Left lung (tissue), 10 donors: ENCODE results near the gene BANK1. TPM values are rescaled to one million over a fixed set of nuclear protein-coding genes. Genes with fewer than 3 reads are reported as not detected.

Source experiments
- ATAC-seq: fragments of 200-7000 bp; cut with Tn5 transposase; one replicate; pipeline ENCODE4 v1.9.1; 2020; ENCODE audit warnings: moderate library complexity
- DNase-seq, 4 donors: peaks; one replicate each; pipeline ENCODE4 v3.0.0-alpha.2; 2013 to 2020
- H3K27ac ChIP-seq, 2 donors: fragments of 200-600 bp; sonication (generic) in 1 of 2; one replicate each; pipeline versions ENCODE4 v1.5.0 to v1.8.0; 2020 to 2021
- H3K27me3 ChIP-seq, 2 donors: fragments of 200-600 bp; sonication (generic) in 1 of 2; one replicate each; pipeline versions ENCODE4 v1.5.0 to v1.8.0; 2020 to 2021
- H3K36me3 ChIP-seq, 2 donors: fragments of 200-600 bp; sonication (generic) in 1 of 2; one replicate each; pipeline versions ENCODE4 v1.5.0 to v1.8.0; 2020 to 2021
- H3K4me1 ChIP-seq, 2 donors: fragments of 200-600 bp; one replicate each; pipeline ENCODE4 v1.8.0; 2021
- H3K4me3 ChIP-seq, 2 donors: fragments of 200-600 bp; sonication (generic) in 1 of 2; one replicate each; pipeline versions ENCODE4 v1.5.0 to v1.8.0; 2020 to 2021; ENCODE audit warnings: mild to moderate bottlenecking in 1 of 2
- H3K9me3 ChIP-seq, 2 donors: fragments of 200-600 bp; sonication (generic) in 1 of 2; one replicate each; pipeline versions ENCODE4 v1.5.0 to v1.8.0; 2020 to 2021
- intact Hi-C, 2 donors: fragments of 100-400 bp; cut with DNase I; formaldehyde crosslinking; loops; one replicate each; pipeline versions ENCODE4 v1.11.2 to v1.14.2; 2022
- polyA plus RNA-seq, 6 donors: library from polyadenylated mRNA; unstranded; fragments of 120-200 nt; gene quantifications; one replicate each; pipeline ENCODE4 v1.2.1, GENCODE V29; 2013; ENCODE audit not compliant: insufficient read length in 6 of 6
- total RNA-seq, 2 donors: library from RNA; stranded (reverse); fragmentation: NEBNext Ultra II Directional; extraction: Animal tissue kit (Norgen Biotek cat#: 25700); gene quantifications; one replicate each; pipeline ENCODE4 v1.2.1, GENCODE V29; 2021
- TF ChIP-seq, protein P1 (sequence below), 2 donors: fragments of 200-600 bp; sonication (generic) in 1 of 2; IDR thresholded peaks; one replicate each; pipeline versions ENCODE4 v1.5.0 to v1.8.0; 2021; ENCODE audit warnings: antibody characterized with exemption in 2 of 2
- donor health status: DM: no; HTN: yes; CAD: no.
- donor health status: DM: no; HTN: no; CAD: no.

BANK1 gene
- total and polyA plus RNA-seq, 8 donors = 1.7 to 11.1 (median 2.4) TPM

DNA sequence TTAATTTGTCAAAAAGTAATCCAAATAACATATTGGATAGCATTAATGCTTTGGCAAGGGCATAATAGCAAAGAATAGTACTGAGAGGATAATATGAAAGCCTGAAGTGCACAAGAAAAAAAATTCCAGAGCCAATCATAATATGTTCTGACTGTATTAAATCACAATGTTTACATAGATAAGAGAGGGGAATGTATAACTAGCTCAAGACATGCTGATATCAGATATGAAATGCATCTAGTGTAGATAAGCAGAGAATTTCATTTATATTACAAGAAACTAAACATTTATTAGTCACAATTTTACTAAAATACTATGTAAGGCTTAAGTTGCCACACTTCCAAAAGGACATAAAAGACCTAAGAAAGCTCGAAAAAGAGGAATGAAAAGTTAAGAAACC, 193.3 kb downstream of the BANK1 start:
- no peaks in the 10 kb centered on the region for H3K9me3 ChIP-seq
- TF ChIP-seq, protein P1, sequence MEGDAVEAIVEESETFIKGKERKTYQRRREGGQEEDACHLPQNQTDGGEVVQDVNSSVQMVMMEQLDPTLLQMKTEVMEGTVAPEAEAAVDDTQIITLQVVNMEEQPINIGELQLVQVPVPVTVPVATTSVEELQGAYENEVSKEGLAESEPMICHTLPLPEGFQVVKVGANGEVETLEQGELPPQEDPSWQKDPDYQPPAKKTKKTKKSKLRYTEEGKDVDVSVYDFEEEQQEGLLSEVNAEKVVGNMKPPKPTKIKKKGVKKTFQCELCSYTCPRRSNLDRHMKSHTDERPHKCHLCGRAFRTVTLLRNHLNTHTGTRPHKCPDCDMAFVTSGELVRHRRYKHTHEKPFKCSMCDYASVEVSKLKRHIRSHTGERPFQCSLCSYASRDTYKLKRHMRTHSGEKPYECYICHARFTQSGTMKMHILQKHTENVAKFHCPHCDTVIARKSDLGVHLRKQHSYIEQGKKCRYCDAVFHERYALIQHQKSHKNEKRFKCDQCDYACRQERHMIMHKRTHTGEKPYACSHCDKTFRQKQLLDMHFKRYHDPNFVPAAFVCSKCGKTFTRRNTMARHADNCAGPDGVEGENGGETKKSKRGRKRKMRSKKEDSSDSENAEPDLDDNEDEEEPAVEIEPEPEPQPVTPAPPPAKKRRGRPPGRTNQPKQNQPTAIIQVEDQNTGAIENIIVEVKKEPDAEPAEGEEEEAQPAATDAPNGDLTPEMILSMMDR (IDR thresholded peaks at IDR 0.05) = no peak
- DNase-seq = no peak

DNA sequence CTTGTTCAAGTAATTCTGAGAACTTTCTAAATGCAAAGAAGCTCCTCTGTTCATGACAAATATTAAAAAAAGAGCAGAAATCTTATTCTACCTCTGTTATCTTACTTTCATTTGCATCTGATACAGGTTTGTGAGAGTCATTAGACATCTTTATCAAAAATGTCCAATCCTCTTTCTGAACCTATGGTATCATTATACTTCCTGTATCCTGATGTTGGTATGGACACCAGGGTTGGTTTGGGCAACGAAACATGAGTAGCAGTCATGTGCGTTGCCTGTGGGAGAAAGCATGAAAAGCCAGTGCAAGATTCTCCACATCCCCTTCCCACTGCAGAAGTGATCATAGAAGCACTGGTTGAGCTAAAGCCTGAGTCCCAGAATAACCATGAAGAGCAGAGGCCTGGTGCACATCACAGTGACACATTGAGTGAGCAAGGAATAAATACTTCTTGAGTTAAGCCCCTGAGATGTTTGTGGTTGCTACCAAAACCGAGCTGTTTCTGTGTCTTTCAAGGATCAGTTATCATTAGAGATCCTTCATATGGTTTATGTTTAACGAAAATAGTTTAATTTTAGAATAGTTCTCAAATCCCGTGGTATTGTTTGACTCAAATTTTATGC, 197.2 kb downstream of the BANK1 start:
- H3K27ac ChIP-seq = no peak overlapping the region
- TF ChIP-seq, protein P1 (IDR thresholded peaks at IDR 0.05) = no peak
- no peak for DNase-seq
- no peaks in the 10 kb centered on the region for H3K36me3 ChIP-seq
- no peak overlapping the region for H3K4me3 ChIP-seq
- H3K4me1 ChIP-seq = no peaks in the 10 kb centered on the region
- H3K9me3 ChIP-seq = no peaks in the 10 kb centered on the region
- no peaks in the 10 kb centered on the region for H3K27me3 ChIP-seq
- intact Hi-C loops = no loop called here
- ATAC-seq = no peak

More for the DNA sequence above, 193.3 kb downstream of the BANK1 start:
- peaks cover 0 to 3% of the 10 kb centered on the region in 2 donors for H3K27me3 ChIP-seq
- H3K4me1 ChIP-seq = no peaks in the 10 kb centered on the region
- intact Hi-C loops = no loop called here
- ATAC-seq = no peak
- H3K36me3 ChIP-seq = no peaks in the 10 kb centered on the region
- no peak overlapping the region for H3K4me3 ChIP-seq
- H3K27ac ChIP-seq = no peak overlapping the region

DNA sequence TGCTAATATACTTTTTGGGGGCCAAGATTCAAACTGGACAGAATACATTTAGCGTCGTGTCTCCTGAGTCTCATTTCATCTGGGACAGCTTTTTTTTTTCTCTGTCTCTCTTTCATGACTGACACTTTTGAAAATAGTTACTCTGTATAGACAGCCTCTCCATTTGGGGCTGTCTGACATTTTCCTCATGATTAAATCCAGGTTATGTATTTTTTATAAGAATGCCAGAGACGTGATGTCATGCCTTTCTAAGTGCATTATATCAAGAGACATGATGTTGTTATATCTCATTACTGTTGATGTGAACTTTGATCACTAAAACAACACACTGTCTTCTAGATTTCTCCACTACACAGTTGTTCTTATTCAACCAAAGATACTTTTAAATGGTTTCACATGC, 199.0 kb downstream of the BANK1 start:
- TF ChIP-seq, protein P1 (IDR thresholded peaks at IDR 0.05) = no peak
- ATAC-seq (no peak), DNase-seq (no peak)
- H3K9me3 ChIP-seq = no peaks in the 10 kb centered on the region
- intact Hi-C loops = no loop called here
- peaks cover 0 to 5% of the 10 kb centered on the region in 2 donors for H3K4me1 ChIP-seq
- H3K27me3 ChIP-seq = no peaks in the 10 kb centered on the region
- no peaks in the 10 kb centered on the region for H3K36me3 ChIP-seq
- no peak overlapping the region for H3K27ac ChIP-seq
- no peak overlapping the region for H3K4me3 ChIP-seq

DNA sequence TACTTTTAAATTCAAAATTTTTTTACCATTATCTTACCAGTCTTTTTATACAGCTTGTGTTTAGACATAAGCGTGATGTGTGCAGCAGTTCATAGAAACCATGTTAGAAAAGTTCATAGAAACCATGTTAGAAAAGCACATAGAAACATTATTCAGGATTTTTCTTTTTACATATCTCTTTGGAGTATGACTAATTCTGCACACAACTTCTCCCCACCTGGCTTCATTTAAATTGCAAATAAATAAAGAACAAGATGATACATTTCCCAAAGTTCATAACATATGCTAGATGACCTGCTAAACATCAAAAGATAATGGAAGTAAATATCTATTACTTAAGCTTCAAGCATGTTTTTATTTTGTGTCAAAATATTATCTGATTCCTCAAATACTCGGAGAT, 201.9 kb downstream of the BANK1 start:
- Histone ChIP-seq H3K4me1 (peaks cover 0 to 5% of the 10 kb centered on the region in 2 donors), H3K27ac (no peak overlapping the region), H3K27me3 (no peaks in the 10 kb centered on the region), H3K9me3 (no peaks in the 10 kb centered on the region), H3K36me3 (no peaks in the 10 kb centered on the region), H3K4me3 (no peak overlapping the region)
- intact Hi-C loops = no loop called here
- TF ChIP-seq, protein P1 (IDR thresholded peaks at IDR 0.05) = no peak
- DNase-seq = no peak
- no peak for ATAC-seq

DNA sequence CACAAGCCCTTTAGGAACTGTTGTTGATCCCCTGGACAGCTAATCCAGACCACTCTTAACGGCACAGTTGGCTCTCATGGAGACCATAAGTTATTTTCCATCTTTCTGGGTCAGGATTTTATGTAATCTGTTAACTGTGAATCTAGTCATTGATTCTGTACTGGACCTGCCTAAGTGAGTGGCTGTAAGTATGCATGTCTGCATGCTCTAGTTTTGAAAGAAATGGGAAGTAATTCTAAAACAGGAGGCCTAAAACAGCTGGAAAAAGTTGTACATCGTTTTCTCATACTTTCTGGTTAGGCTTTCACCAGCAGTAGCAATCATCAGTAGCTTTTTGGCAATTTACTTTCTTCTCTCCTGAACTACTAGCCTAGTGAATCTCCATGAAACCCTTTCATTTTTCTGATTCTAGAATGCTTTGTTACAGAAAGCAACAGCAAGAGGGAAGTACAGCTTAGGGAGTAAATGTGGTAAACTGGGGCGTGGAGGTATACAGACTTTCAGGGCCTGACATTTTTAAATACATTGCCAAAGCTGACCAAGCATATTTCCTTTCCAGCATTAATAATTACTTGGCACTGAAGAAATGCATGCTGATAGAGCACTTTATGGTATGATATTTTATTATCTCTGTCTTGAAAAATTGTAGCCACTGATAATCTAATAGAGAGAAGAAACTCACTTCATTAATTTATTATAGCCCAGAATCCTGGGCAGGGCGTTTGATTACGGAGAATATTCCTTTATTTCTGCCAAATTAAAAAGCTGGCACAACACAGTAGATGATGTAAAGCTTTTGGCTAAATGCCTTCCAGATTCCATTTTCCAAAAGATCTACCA, 202.7 kb downstream of the BANK1 start:
- Histone ChIP-seq H3K27ac (peak overlapping the region in 1 of 2 donors; percentile 26), H3K36me3 (no peaks in the 10 kb centered on the region), H3K4me1 (peaks cover 0 to 5% of the 10 kb centered on the region in 2 donors), H3K4me3 (no peak overlapping the region), H3K9me3 (no peaks in the 10 kb centered on the region), H3K27me3 (no peaks in the 10 kb centered on the region)
- intact Hi-C loops = no loop called here
- DNase-seq = peak in 2 of 4 donors; percentile 11 to 32
- TF ChIP-seq, protein P1 (IDR thresholded peaks at IDR 0.05) = no peak
- ATAC-seq = no peak
